OCI-LY7 (cell line): Measurements from ENCODE around the gene SMC1A. TPM values are rescaled to one million over a fixed set of nuclear protein-coding genes. Genes with fewer than 3 reads are reported as not detected.

Experiments used
- BruUV-seq: library from RNA; stranded (reverse); fragments of 400-500 nt; replicated peaks from 2 replicates; lab custom pipeline; 2021; lab: Mats Ljungman, UMichigan
- CTCF ChIA-PET: fragments of 300-600 bp; sonication (Branson Sonifier 250); formaldehyde crosslinking; loops from one replicate; lab custom pipeline; 2022; ENCODE audit warnings: antibody characterized with exemption; ENCODE audit not compliant: unreplicated experiment; lab: Charles Lee
- POLR2A ChIA-PET: fragments of 300-600 bp; sonication (Branson Sonifier 250); formaldehyde crosslinking; loops from one replicate; lab custom pipeline; 2022; ENCODE audit warnings: antibody characterized with exemption; lab: Charles Lee
- DNase-seq: peaks from one replicate; pipeline ENCODE4 v3.0.0-alpha.2; 2015; ENCODE audit warnings: low spot score
- H2AFZ ChIP-seq: fragments of 200-600 bp; sonication (generic), shearing (Covaris generic); 2 replicates; pipeline ENCODE4 v1.6.1; 2014; ENCODE audit warnings: mild to moderate bottlenecking, antibody characterized with exemption, low read length, moderate library complexity
- H3K27ac ChIP-seq: fragments of 200-600 bp; sonication (generic); 2 replicates; pipeline ENCODE4 v1.5.1; 2014; ENCODE audit warnings: mixed run types, low read depth, mild to moderate bottlenecking, moderate library complexity, low read length, inconsistent platforms; ENCODE audit not compliant: poor library complexity, severe bottlenecking
- H3K36me3 ChIP-seq: fragments of 200-600 bp; sonication (generic); 2 replicates; pipeline ENCODE4 v1.6.1; 2014; ENCODE audit warnings: mild to moderate bottlenecking, antibody characterized with exemption, low read length, moderate library complexity, mixed read lengths; ENCODE audit not compliant: insufficient read depth
- H3K4me1 ChIP-seq: fragments of 200-600 bp; sonication (generic); 2 replicates; pipeline ENCODE4 v1.5.1; 2014; ENCODE audit warnings: mild to moderate bottlenecking, low read length; ENCODE audit not compliant: insufficient read depth, poor library complexity, severe bottlenecking
- H3K4me2 ChIP-seq: fragments of 200-600 bp; sonication (generic); 2 replicates; pipeline ENCODE4 v1.6.1; 2014; ENCODE audit warnings: mild to moderate bottlenecking, low read length
- H3K4me3 ChIP-seq: fragments of 200-600 bp; sonication (generic); 2 replicates; pipeline ENCODE4 v1.5.1; 2014; ENCODE audit warnings: mild to moderate bottlenecking, low read depth, low read length; ENCODE audit not compliant: poor library complexity, severe bottlenecking
- H3K79me2 ChIP-seq: fragments of 200-600 bp; sonication (generic); 2 replicates; pipeline ENCODE4 v1.6.1; 2016; ENCODE audit warnings: low read depth, mild to moderate bottlenecking, low read length, moderate library complexity, mixed read lengths; ENCODE audit not compliant: insufficient read depth
- H3K9me2 ChIP-seq: fragments of 200-600 bp; sonication (generic); 2 replicates; pipeline ENCODE4 v1.6.1; 2016; ENCODE audit warnings: mild to moderate bottlenecking, low read length, mixed read lengths; ENCODE audit not compliant: insufficient read depth
- H3K9me3 ChIP-seq: fragments of 200-600 bp; sonication (generic); 2 replicates; pipeline ENCODE4 v1.6.1; 2014; ENCODE audit warnings: mild to moderate bottlenecking, mixed run types, low read length, mixed read lengths
- H4K20me1 ChIP-seq: fragments of 200-600 bp; sonication (generic); 2 replicates; pipeline ENCODE4 v1.6.1; 2014; ENCODE audit warnings: mild to moderate bottlenecking, antibody characterized with exemption, low read length, moderate library complexity, mixed read lengths; ENCODE audit not compliant: insufficient read depth
- CTCF ChIP-seq: fragments of 200-600 bp; sonication (generic); conservative IDR thresholded peaks from 2 replicates; pipeline ENCODE4 v1.5.1; 2014; ENCODE audit warnings: mild to moderate bottlenecking, antibody characterized with exemption, low read length, moderate library complexity, mixed read lengths
- EZH2phosphoT487 ChIP-seq: fragments of 200-600 bp; sonication (generic); IDR thresholded peaks from 2 replicates; pipeline ENCODE4 v1.6.1; 2018; ENCODE audit warnings: low read depth, borderline replicate concordance, mild to moderate bottlenecking, mixed run types, antibody characterized with exemption, low read length, moderate library complexity, mixed read lengths
- intact Hi-C: fragments of 100-400 bp; cut with micrococcal nuclease; formaldehyde crosslinking; loops from one replicate; pipeline ENCODE4 v1.10.0; 2022; ENCODE audit not compliant: unreplicated experiment
- total RNA-seq, 2 experiments: library from RNA; depleted of rRNA in 1 of 2; stranded (reverse); fragments of >200 nt in 1 of 2; shearing (Covaris generic) in 1 of 2; gene quantifications; 2 replicates each; pipeline ENCODE4 v1.2.3, GENCODE V29; 2014 to 2022

SMC1A gene
- total RNA-seq, 2 experiments from 2014 or later: 41.6 to 134 TPM

- H3K4me1 ChIP-seq: no peaks in the 10 kb centered on the region
- no peaks in the 10 kb centered on the region for H3K36me3 ChIP-seq
- no peak overlapping the region for H3K4me2 ChIP-seq
- H3K79me2 ChIP-seq: no peaks in the 10 kb centered on the region
- ChIA-PET CTCF (no interaction called here), POLR2A (interaction anchor here (0.6 kb wide), 1 partner anchor 265 kb away, joined by 4 read pairs; no protein-coding TSS in a partner anchor)
- no peak overlapping the region for H3K4me3 ChIP-seq
- TF ChIP-seq CTCF (no peak), EZH2phosphoT487 (no peak)
- no peak overlapping the region for H3K27ac ChIP-seq
- no TSS peak for BruUV-seq
- H2AFZ ChIP-seq: no peak overlapping the region
- H4K20me1 ChIP-seq: no peaks in the 10 kb centered on the region
- no peaks in the 10 kb centered on the region for H3K9me2 ChIP-seq
- no peak for DNase-seq
- intact Hi-C loops: no loop called here
- H3K9me3 ChIP-seq: no peaks in the 10 kb centered on the region
Observed at GRCh38 chrX:53458082-53458481, 35.6 kb upstream of the SMC1A start.

- H3K9me2 ChIP-seq: no peaks in the 10 kb centered on the region
- no peak overlapping the region for H3K27ac ChIP-seq
- no peak for TF ChIP-seq EZH2phosphoT487
- no peak for TF ChIP-seq CTCF
- no TSS peak for BruUV-seq
- H3K4me3 ChIP-seq: no peak overlapping the region
- H3K79me2 ChIP-seq: no peaks in the 10 kb centered on the region
- H3K36me3 ChIP-seq: no peaks in the 10 kb centered on the region
- H2AFZ ChIP-seq: no peak overlapping the region
- H3K9me3 ChIP-seq: no peaks in the 10 kb centered on the region
- no peak overlapping the region for H3K4me2 ChIP-seq
- H4K20me1 ChIP-seq: no peaks in the 10 kb centered on the region
- H3K4me1 ChIP-seq: no peaks in the 10 kb centered on the region
- intact Hi-C loops: no loop called here
- CTCF ChIA-PET: no interaction called here
- POLR2A ChIA-PET: no interaction called here
- no peak for DNase-seq
Observed at GRCh38 chrX:53456254-53456653, 33.8 kb upstream of the SMC1A start.

- intact Hi-C loops: no loop called here
- ChIA-PET POLR2A (no interaction called here), CTCF (no interaction called here)
- no peaks in the 10 kb centered on the region for H4K20me1 ChIP-seq
- BruUV-seq: no TSS peak
- no peak overlapping the region for H2AFZ ChIP-seq
- no peaks in the 10 kb centered on the region for H3K9me2 ChIP-seq
- H3K79me2 ChIP-seq: no peaks in the 10 kb centered on the region
- no peak overlapping the region for H3K4me2 ChIP-seq
- no peaks in the 10 kb centered on the region for H3K9me3 ChIP-seq
- H3K36me3 ChIP-seq: no peaks in the 10 kb centered on the region
- H3K4me1 ChIP-seq: no peaks in the 10 kb centered on the region
- H3K27ac ChIP-seq: no peak overlapping the region
- DNase-seq: no peak
- TF ChIP-seq CTCF: no peak
- no peak for TF ChIP-seq EZH2phosphoT487
- H3K4me3 ChIP-seq: no peak overlapping the region
Observed at GRCh38 chrX:53452812-53453211, 30.4 kb upstream of the SMC1A start.
